ENCODE data around the gene FBXO48.
"Not testable (repeated sequence)": the region's sequence is repeated elsewhere in the genome, so short reads cannot be mapped to it uniquely, and the experiment has no call there.

The FBXO48 gene

GRCh38 chr2:68472796-68473414 is 5.8 kb upstream of the FBXO48 start:
- in situ Hi-C loops (cut with HindIII; ENCODE audit: low sequenced_read_pairs) = no loop called here

GRCh38 chr2:68471385-68471784 is 4.3 kb upstream of the FBXO48 start:
- in situ Hi-C loops (cut with HindIII; ENCODE audit: low sequenced_read_pairs) = no loop called here

GRCh38 chr2:68469935-68470334 is 2.8 kb upstream of the FBXO48 start:
- in situ Hi-C loops (cut with HindIII; ENCODE audit: low sequenced_read_pairs) = no loop called here

- in situ Hi-C loops (cut with HindIII; ENCODE audit: low sequenced_read_pairs) = no loop called here
Measured at GRCh38 chr2:68468801-68469200, 1.7 kb upstream of the FBXO48 start.

GRCh38 chr2:68466778-68467076 is 367 bp downstream of the FBXO48 start:
- in situ Hi-C loops (cut with HindIII; ENCODE audit: low sequenced_read_pairs) = no loop called here

- in situ Hi-C loops (cut with HindIII; ENCODE audit: low sequenced_read_pairs) = no loop called here
Measured at GRCh38 chr2:68466361-68466777, 725 bp downstream of the FBXO48 start.

- in situ Hi-C loops (cut with HindIII; ENCODE audit: low sequenced_read_pairs) = no loop called here
Measured at GRCh38 chr2:68465081-68465916, 1.8 kb downstream of the FBXO48 start.

GRCh38 chr2:68464651-68465050 is 2.4 kb downstream of the FBXO48 start:
- in situ Hi-C loops (cut with HindIII; ENCODE audit: low sequenced_read_pairs) = no loop called here

- in situ Hi-C loops (cut with HindIII; ENCODE audit: low sequenced_read_pairs) = no loop called here
Measured at GRCh38 chr2:68463287-68463877, 3.7 kb downstream of the FBXO48 start.

GRCh38 chr2:68458981-68459380 is 8.1 kb downstream of the FBXO48 start:
- in situ Hi-C loops (cut with HindIII; ENCODE audit: low sequenced_read_pairs) = no loop called here

GRCh38 chr2:68456198-68456597 is 10.9 kb downstream of the FBXO48 start:
- in situ Hi-C loops (cut with HindIII; ENCODE audit: low sequenced_read_pairs) = no loop called here

GRCh38 chr2:68454719-68455118 is 12.4 kb downstream of the FBXO48 start:
- in situ Hi-C loops (cut with HindIII; ENCODE audit: low sequenced_read_pairs) = no loop called here

- in situ Hi-C loops (cut with HindIII; ENCODE audit: low sequenced_read_pairs) = no loop called here
Measured at GRCh38 chr2:68453761-68454360, 13.2 kb downstream of the FBXO48 start.

GRCh38 chr2:68452158-68452900 is 14.8 kb downstream of the FBXO48 start:
- in situ Hi-C loops (cut with HindIII; ENCODE audit: low sequenced_read_pairs) = no loop called here

- in situ Hi-C loops (cut with HindIII; ENCODE audit: low sequenced_read_pairs) = no loop called here
Measured at GRCh38 chr2:68448671-68449653, 18.1 kb downstream of the FBXO48 start.

GRCh38 chr2:68447118-68447517 is 20.0 kb downstream of the FBXO48 start:
- in situ Hi-C loops (cut with HindIII; ENCODE audit: low sequenced_read_pairs) = no loop called here

- in situ Hi-C loops (cut with HindIII; ENCODE audit: low sequenced_read_pairs) = not testable (repeated sequence)
Measured at GRCh38 chr2:68446425-68446824, 20.7 kb downstream of the FBXO48 start.

GRCh38 chr2:68441994-68442322 is 25.1 kb downstream of the FBXO48 start:
- in situ Hi-C loops (cut with HindIII; ENCODE audit: low sequenced_read_pairs) = no loop called here

GRCh38 chr2:68441179-68441993 is 25.7 kb downstream of the FBXO48 start:
- in situ Hi-C loops (cut with HindIII; ENCODE audit: low sequenced_read_pairs) = no loop called here
